ENCODE measurements around the gene ZC3H15. TPM values are rescaled to one million over a fixed set of nuclear protein-coding genes. Genes with fewer than 3 reads are reported as not detected.
A peak's percentile ranks its signal among the peaks of the same experiment; 100 is the strongest.

ZC3H15 gene
- total and polyA plus RNA-seq, 2 of the 8 experiments (the other 6 are each of a cell fraction or from before 2014, with no cell fraction given): 32.0 to 80.8 TPM

GRCh38 chr2:186445506-186445905 is 40.6 kb upstream of the ZC3H15 start (continued):
- no peak for TF ChIP-seq CHD7 (IDR thresholded peaks at IDR 0.05; ENCODE audit: insufficient replicate concordance, low read length)
- no peak for TF ChIP-seq TCF12 (IDR thresholded peaks at IDR 0.05; ENCODE audit: low read depth, low read length)
- no peak for TF ChIP-seq EZH2 (IDR thresholded peaks at IDR 0.05; ENCODE audit: low read depth, low read length, severe bottlenecking)
- TF ChIP-seq JUND (IDR thresholded peaks at IDR 0.05; ENCODE audit: low read length): no peak
- TF ChIP-seq CEBPB (IDR thresholded peaks at IDR 0.05; ENCODE audit: low read depth, low read length): peak; percentile 96

Data from H1 (cell line).